ENCODE results near the gene RAB1B.
"Not testable (repeated sequence)": the region's sequence is repeated elsewhere in the genome, so short reads cannot be mapped to it uniquely, and the experiment has no call there.

The RAB1B gene

GRCh38 chr11:66267379-66268243, 828 bp upstream of the RAB1B start:
- peak; percentile 87 for DNase-seq (ENCODE audit: low read depth)

GRCh38 chr11:66268952-66269905, 790 bp downstream of the RAB1B start:
- peak; percentile 64 for DNase-seq (ENCODE audit: low read depth)

- DNase-seq (ENCODE audit: low read depth): no peak
These were observed 3.4 kb downstream of the RAB1B start for GRCh38 chr11:66271816-66272215.

DNA sequence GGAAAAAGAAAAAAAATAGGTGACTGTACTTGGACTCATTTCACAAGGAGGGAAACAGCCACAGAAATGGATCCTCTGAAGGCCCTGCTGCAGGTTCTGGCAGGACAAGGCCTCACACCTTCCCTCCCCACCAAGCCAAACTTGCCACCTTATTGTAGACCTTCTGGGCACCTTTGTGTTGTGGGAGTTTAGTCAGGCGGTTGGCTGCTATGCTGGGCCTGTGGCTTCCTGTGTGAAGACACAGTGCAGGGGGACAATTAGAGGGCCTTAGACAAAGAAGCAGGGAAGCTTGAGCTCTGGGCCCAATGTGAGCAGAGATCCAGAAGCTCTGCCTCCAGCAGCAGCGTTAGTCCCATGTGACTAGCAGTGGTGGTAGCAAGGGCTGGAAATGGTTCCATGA, 4.2 kb downstream of the RAB1B start:
- no peak for DNase-seq (ENCODE audit: low read depth)

- DNase-seq (ENCODE audit: low read depth): no peak
These were observed 5.8 kb downstream of the RAB1B start for GRCh38 chr11:66274219-66274618.

DNA sequence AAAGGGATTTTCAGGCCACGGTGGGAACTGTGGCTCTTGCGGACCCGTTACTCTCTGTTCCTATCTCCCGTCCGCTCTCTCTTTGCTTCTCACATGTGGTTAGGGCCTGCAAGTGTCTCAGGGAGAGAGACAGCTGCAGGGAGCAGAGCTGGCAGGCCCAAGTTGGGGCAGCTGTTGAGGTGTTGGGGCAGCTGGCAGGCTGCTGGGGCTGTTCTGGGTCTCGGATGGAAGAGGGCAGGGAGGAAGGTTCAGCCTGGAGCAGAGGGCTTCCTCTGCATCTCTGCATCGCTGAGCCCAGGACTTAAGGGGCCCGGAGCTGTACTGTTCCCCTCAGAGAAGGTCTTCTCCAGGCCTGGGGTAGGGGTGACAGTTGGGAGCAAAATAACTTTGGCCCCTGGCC, 7.0 kb downstream of the RAB1B start:
- no peak for DNase-seq (ENCODE audit: low read depth)

GRCh38 chr11:66275984-66276612, 7.7 kb downstream of the RAB1B start:
- no peak for DNase-seq (ENCODE audit: low read depth)

GRCh38 chr11:66276619-66277018, 8.2 kb downstream of the RAB1B start:
- DNase-seq (ENCODE audit: low read depth): not testable (repeated sequence)

- not testable (repeated sequence) for DNase-seq (ENCODE audit: low read depth)
These were observed 8.6 kb downstream of the RAB1B start for GRCh38 chr11:66277064-66277463.

DNA sequence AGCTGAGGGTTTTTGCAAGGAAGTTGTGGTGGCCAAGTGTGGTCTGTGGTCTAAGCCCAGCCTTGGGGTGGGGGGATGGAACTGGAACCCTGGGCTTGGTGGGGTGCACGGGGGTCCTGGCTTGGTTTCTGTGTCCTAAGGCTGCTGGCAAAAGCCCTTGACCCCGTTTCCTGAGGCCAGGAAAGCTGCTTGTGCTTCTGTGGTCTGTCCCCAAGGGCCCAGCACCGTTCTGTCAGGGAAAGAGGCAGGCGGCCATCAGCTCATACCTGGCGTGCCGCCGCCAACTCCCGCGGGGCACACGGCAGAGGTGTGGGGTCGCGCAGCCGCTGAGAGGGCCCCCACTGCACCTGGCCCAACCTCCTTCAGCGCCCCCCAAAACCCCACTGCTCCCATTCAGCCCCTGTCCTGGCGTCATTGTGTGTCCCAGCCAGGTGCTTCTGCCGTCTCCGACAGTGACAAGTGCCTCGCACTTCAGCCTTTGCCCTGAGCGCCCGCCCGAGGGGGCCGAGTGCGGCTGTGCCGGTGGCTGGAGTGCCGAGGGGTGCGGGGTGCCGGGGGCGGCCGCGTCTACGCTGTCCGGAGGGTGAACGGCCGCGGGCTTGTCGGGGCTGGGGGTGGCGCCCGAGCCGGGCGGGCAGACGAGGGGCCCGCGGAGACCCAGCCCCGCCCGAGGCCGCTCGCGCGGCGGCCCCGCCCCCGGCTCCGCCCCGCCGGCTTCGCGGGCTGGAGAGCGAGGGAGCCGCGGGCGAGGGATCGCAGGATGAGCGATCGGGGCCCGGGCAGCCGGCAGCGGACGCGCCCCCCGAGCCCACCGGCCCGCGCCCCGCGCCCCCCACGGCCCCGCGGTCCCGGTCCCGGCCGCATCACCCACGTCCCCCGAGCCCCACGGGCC, 9.3 kb downstream of the RAB1B start, which contains the start of gene CNIH2:
CNIH2 (plus strand) TSS at position 705 of the 892 bp plus-strand sequence. CDS start 282 bp downstream, outside the sequence.
- DNase-seq (ENCODE audit: low read depth): peak; percentile 45

DNA sequence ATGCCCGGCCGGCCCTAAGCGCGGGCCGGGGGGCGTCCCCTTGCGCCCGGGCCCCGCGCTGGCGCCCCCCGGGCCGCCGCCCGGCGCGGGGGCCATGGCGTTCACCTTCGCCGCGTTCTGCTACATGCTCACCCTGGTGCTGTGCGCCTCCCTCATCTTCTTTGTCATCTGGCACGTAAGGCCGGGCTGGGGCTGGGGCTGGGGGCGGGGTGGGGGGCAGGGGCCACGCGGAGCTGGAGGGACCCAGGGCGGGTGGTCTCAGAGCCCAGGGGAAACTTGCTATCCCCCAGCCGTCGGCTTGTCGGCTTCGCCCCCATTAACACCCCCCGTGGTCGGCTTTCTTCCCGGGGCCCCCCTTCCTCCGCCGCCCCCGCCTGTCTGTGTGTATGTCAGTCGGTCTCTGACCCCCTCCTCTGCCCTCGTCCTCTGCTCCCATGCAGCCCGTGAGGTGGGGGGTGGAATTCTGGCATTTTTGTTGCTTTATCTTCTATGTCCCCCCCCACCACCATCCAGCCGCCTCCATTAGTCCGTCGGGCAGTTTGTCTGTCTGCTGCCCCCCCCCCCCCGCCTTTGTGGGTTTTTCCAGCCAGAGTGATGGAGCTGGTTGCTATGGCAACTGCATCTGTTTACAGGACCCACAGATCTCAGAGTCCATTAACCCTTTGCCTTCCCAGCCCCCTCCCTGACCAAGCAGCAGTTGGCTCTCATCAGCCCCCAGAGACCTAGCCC, 10.1 kb downstream of the RAB1B start:
- DNase-seq (ENCODE audit: low read depth): peak; percentile 54

- DNase-seq (ENCODE audit: low read depth): no peak
These were observed 10.8 kb downstream of the RAB1B start for GRCh38 chr11:66279092-66279734.

GRCh38 chr11:66280428-66280827, 12.0 kb downstream of the RAB1B start:
- no peak for DNase-seq (ENCODE audit: low read depth)

- DNase-seq (ENCODE audit: low read depth): peak; percentile 41
These were observed 12.6 kb downstream of the RAB1B start for GRCh38 chr11:66281001-66281400.

DNA sequence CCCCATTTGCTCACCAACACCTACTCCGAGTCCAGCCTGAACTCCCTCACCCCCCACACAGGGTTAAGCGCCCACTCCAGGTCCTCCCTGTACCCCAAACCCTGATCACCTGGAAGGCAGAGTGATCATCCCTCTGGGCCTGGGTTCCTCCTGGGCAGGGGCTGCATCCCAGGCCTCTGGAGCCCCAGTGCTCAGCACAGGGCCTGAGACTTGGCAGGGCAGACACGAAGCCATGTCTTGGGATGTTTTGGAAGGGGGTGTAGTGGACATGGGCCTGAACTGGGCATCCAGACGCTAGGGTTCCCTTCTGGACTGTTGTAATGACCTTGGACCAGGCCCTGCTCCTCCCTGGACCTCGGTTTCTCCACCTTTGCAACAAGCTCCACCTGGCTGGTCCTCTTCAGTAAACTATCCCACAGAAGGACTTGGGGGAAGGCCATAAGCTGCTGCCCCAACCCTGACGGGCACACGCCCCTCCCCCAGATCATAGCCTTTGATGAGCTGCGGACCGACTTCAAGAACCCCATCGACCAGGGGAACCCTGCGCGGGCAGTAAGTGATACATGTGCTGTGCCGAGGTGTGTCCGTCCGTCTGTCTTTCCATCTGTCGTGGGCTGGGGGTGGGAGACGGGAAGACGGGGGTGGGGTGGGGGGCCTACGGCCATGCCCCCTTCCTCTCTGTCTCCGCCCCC, 13.5 kb downstream of the RAB1B start:
- no peak for DNase-seq (ENCODE audit: low read depth)

- DNase-seq (ENCODE audit: low read depth): peak; percentile 96
These were observed 14.3 kb downstream of the RAB1B start for GRCh38 chr11:66282468-66283455.

DNA sequence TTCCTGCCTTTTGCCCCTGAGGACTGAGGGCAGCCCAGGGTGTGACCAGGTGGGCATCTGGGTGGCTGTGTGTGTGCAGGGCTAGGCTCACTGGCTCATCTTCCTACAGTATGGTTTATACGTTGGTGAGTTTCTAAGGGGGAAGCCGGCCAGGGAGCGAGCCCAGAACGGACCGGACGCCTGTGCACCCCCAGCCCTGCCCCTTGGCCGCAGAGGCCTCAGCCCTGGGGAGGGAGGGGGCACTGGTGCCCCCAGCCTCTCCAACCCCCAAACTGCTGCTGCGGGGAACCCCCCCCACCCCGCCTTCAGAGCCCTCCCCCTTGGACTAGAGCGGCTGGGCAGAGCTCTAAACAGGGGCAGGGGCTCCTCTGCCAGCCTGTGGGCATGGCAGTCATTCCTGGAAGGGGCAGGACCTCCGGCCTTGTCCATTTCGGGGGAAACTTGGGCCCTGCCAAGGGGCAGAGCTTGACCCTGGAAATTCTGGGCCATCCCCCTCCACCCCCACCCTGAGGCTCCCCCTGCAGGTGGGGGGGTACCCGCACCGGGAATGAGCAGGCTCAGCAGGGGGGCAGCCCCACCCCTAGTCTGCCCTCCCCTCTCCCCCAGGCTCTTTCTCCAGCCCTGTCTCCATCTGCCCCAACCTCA, 15.1 kb downstream of the RAB1B start:
- DNase-seq (ENCODE audit: low read depth): no peak
